DND-41 (cell line): ENCODE results near the gene TFCP2.

Source experiments
- ATAC-seq: fragments of 200-7000 bp; cut with Tn5 transposase; 3 replicates; pipeline ENCODE4 v1.9.1; 2021; ENCODE audit warnings: low read depth; ENCODE audit not compliant: insufficient read depth
- DNase-seq: peaks from one replicate; pipeline ENCODE4 v3.0.0-alpha.2; 2020
- H2AFZ ChIP-seq: 2 replicates; pipeline ENCODE4 v1.6.0; 2012; ENCODE audit warnings: low read depth, low read length
- H3K27ac ChIP-seq: 2 replicates; pipeline ENCODE4 v1.5.1; 2012; ENCODE audit warnings: low read length, inconsistent platforms
- H3K27me3 ChIP-seq: fragments of 200-600 bp; sonication (generic); 2 replicates; pipeline ENCODE4 v1.6.0; 2012; ENCODE audit warnings: low read length, mild to moderate bottlenecking, inconsistent platforms; ENCODE audit not compliant: insufficient read depth, poor library complexity
- H3K36me3 ChIP-seq: 2 replicates; pipeline ENCODE4 v1.5.1; 2012; ENCODE audit warnings: low read length, inconsistent platforms; ENCODE audit not compliant: insufficient read depth
- H3K4me1 ChIP-seq: 2 replicates; pipeline ENCODE4 v1.5.1; 2012; ENCODE audit warnings: mild to moderate bottlenecking, low read length; ENCODE audit not compliant: insufficient read depth
- H3K4me2 ChIP-seq: 2 replicates; pipeline ENCODE4 v1.6.0; 2012; ENCODE audit warnings: mild to moderate bottlenecking, moderate library complexity, low read length, inconsistent platforms; ENCODE audit not compliant: insufficient read depth
- H3K4me3 ChIP-seq, 2 experiments: fragments of 200-600 bp in 1 of 2; shearing (Covaris generic) in 1 of 2; 2 replicates each; pipeline ENCODE4 v1.5.1; 2012 to 2016; ENCODE audit warnings: inconsistent platforms in 2 of 2, low read length in 2 of 2, mild to moderate bottlenecking in 2 of 2, low read depth in 1 of 2, moderate library complexity in 1 of 2
- H3K79me2 ChIP-seq: 2 replicates; pipeline ENCODE4 v1.6.0; 2012; ENCODE audit warnings: low read length, inconsistent platforms; ENCODE audit not compliant: insufficient read depth
- H3K9ac ChIP-seq: 2 replicates; pipeline ENCODE4 v1.6.0; 2012; ENCODE audit warnings: low read depth, mild to moderate bottlenecking, inconsistent platforms, low read length, moderate library complexity
- H3K9me3 ChIP-seq: 2 replicates; pipeline ENCODE4 v1.5.1; 2012; ENCODE audit warnings: low read length, moderate library complexity, mild to moderate bottlenecking, inconsistent platforms; ENCODE audit not compliant: insufficient read depth, severe bottlenecking
- H4K20me1 ChIP-seq: 2 replicates; pipeline ENCODE4 v1.6.0; 2012; ENCODE audit warnings: low read length; ENCODE audit not compliant: insufficient read depth
- EZH2 ChIP-seq: IDR thresholded peaks from 3 replicates; pipeline ENCODE4 v1.6.1; 2012; ENCODE audit warnings: borderline replicate concordance, low read depth, mild to moderate bottlenecking, moderate library complexity, low read length, inconsistent platforms; ENCODE audit not compliant: severe bottlenecking
- TF ChIP-seq, protein P1 (sequence below): IDR thresholded peaks from 2 replicates; pipeline ENCODE4 v1.5.1; 2012; ENCODE audit warnings: borderline replicate concordance, low read length, moderate library complexity, mild to moderate bottlenecking; ENCODE audit not compliant: poor library complexity, severe bottlenecking; ENCODE audit errors: extremely low read depth

TFCP2 gene

GRCh38 chr12:51174501-51174900, 1.6 kb upstream of the TFCP2 start:
- peaks cover 34% of the 10 kb centered on the region for H3K79me2 ChIP-seq
- no peak overlapping the region for H3K4me2 ChIP-seq
- peaks cover 7% of the 10 kb centered on the region; the same call in 1 of the 2 replicates for H4K20me1 ChIP-seq
- H3K9me3 ChIP-seq: no peaks in the 10 kb centered on the region
- no peaks in the 10 kb centered on the region for H3K27me3 ChIP-seq
- DNase-seq (no peak), ATAC-seq (no peak)
- H3K4me1 ChIP-seq: peaks cover 30% of the 10 kb centered on the region
- peaks cover 6% of the 10 kb centered on the region; the same call in 1 of the 2 replicates for H3K36me3 ChIP-seq
- peak overlapping the region; percentile 58 for H2AFZ ChIP-seq
- H3K9ac ChIP-seq: no peak overlapping the region
- TF ChIP-seq, protein P1, sequence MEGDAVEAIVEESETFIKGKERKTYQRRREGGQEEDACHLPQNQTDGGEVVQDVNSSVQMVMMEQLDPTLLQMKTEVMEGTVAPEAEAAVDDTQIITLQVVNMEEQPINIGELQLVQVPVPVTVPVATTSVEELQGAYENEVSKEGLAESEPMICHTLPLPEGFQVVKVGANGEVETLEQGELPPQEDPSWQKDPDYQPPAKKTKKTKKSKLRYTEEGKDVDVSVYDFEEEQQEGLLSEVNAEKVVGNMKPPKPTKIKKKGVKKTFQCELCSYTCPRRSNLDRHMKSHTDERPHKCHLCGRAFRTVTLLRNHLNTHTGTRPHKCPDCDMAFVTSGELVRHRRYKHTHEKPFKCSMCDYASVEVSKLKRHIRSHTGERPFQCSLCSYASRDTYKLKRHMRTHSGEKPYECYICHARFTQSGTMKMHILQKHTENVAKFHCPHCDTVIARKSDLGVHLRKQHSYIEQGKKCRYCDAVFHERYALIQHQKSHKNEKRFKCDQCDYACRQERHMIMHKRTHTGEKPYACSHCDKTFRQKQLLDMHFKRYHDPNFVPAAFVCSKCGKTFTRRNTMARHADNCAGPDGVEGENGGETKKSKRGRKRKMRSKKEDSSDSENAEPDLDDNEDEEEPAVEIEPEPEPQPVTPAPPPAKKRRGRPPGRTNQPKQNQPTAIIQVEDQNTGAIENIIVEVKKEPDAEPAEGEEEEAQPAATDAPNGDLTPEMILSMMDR: no peak
- no peak for TF ChIP-seq EZH2
- no peak overlapping the region for H3K4me3 ChIP-seq
- H3K27ac ChIP-seq: no peak overlapping the region

DNA sequence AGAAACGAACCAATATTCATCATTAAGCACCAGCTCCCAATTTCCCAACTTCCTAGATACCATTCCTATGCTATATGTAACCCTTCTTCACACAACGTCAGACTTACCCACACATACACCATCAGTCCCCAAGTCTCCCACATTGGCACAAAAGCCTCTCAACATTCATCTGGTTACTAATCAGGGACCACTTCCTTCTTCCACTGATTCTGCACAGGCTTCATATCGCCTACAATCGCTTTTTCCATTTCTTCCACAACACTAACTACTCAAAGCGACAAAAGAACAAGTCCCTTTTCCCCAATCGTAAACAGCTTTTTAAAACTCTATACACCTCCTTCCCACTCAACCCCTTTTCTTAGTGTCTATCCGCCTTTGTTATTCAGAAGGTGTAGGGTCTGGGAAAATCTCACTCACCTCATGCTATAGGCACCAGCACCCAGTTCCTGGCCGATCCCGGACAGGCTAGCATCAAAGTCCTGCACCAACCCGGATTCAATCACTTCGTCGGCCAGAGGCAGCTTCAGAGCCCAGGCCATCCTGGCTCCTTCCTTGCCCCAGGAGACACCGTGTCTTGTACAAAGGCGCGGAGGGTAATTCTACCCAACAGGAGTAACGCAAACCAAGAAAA, 936 bp downstream of the TFCP2 start:
- Histone ChIP-seq H3K4me1 (peaks cover 35% of the 10 kb centered on the region), H3K79me2 (peaks cover 60% of the 10 kb centered on the region), H3K9me3 (no peaks in the 10 kb centered on the region), H3K4me2 (peak overlapping the region; percentile 93), H3K27ac (peak overlapping the region; percentile 90), H3K27me3 (no peaks in the 10 kb centered on the region), H3K4me3 (peak overlapping the region; percentile 71 to 82), H3K36me3 (peaks cover 7% of the 10 kb centered on the region; the same call in 1 of the 2 replicates), H3K9ac (peak overlapping the region; percentile 81), H2AFZ (peak overlapping the region; percentile 95), H4K20me1 (peaks cover 11% of the 10 kb centered on the region; the same call in 1 of the 2 replicates)
- ATAC-seq: no peak
- no peak for DNase-seq
- TF ChIP-seq EZH2: no peak
- TF ChIP-seq, protein P1: no peak

DNA sequence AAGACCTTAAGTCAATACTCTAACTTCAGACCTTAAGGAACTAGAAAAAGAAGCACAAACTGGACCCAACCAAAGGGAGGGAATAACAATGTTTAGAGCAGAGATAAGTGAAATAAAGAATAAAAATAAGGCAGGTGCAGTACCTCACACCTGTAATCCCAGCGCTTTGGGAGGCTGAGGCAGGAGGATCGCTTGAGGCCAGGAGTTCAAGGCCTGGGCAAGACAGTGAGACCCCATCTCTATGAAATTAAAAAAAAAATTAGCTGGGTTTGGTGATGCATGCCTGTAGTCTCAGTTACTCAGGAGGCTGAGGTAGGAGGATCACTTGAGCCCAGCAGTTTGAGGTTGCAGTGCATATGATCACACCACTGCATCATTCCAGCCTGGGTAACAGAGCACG, 9.1 kb downstream of the TFCP2 start:
- no peak overlapping the region for H2AFZ ChIP-seq
- DNase-seq (no peak), ATAC-seq (no peak)
- H3K9ac ChIP-seq: no peak overlapping the region
- no peak overlapping the region for H3K4me2 ChIP-seq
- H3K27ac ChIP-seq: no peak overlapping the region
- no peaks in the 10 kb centered on the region for H3K36me3 ChIP-seq
- peaks cover 28% of the 10 kb centered on the region; the same call in 1 of the 2 replicates for H4K20me1 ChIP-seq
- TF ChIP-seq, protein P1: no peak
- TF ChIP-seq EZH2: no peak
- no peaks in the 10 kb centered on the region for H3K9me3 ChIP-seq
- H3K79me2 ChIP-seq: peaks cover 88% of the 10 kb centered on the region
- H3K27me3 ChIP-seq: no peaks in the 10 kb centered on the region
- H3K4me1 ChIP-seq: peaks cover 3% of the 10 kb centered on the region; the same call in 1 of the 2 replicates
- no peak overlapping the region for H3K4me3 ChIP-seq
